ENCODE measurements around the gene TMEM132C.

DNA sequence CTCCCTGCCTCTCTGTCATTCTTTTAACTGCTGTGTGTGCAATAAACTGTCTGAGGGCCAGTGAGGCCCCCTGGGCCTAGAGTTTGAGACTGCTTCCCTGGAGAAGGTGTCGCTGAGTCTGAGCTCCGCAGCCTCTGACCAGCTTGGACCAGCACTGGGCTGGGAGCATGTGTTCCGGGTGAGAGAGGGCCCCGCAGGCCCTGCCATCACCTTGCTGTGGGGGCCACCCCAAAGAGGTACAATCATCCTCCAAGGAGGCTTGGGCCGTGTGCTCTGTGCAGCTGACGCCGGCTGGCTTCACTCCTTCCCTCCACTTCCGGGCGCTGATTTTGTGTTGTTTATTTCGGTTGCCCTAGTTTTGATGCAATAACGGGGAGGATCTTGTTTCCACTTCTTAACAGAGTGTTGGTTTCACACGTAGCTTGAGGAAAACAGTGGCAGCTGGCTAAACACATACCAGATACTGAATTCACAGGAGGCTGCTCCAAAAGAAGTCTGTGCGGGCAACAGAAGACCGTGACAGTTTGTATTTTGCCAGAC, 121.6 kb downstream of the TMEM132C start:
- TF ChIP-seq POLR2AphosphoS5 (IDR thresholded peaks at IDR 0.05; ENCODE audit: low read depth, low read length) (no peak), CTCF (IDR thresholded peaks at IDR 0.05) (no peak), NFIC (IDR thresholded peaks at IDR 0.05; ENCODE audit: borderline replicate concordance) (no peak), MXI1 (IDR thresholded peaks at IDR 0.05; ENCODE audit: low read depth, low read length) (no peak), RCOR1 (IDR thresholded peaks at IDR 0.05; ENCODE audit: low read length) (no peak), EP300 (IDR thresholded peaks at IDR 0.05; ENCODE audit: borderline replicate concordance in 1 of 2, low read depth in 1 of 2, low read length in 1 of 2) (no peak), MEF2A (IDR thresholded peaks at IDR 0.05; ENCODE audit: borderline replicate concordance, low read depth) (no peak), TAF1 (IDR thresholded peaks at IDR 0.05; ENCODE audit: borderline replicate concordance, low read depth, low read length) (no peak), CHD2 (IDR thresholded peaks at IDR 0.05; ENCODE audit: low read length, partially characterized antibody) (no peak), IRF3 (IDR thresholded peaks at IDR 0.05; ENCODE audit: low read depth, low read length) (no peak), USF2 (IDR thresholded peaks at IDR 0.05; ENCODE audit: borderline replicate concordance, low read depth, low read length) (no peak), EZH2phosphoT487 (IDR thresholded peaks at IDR 0.05; ENCODE audit: borderline replicate concordance, low read depth) (no peak)
- TF ChIP-seq, protein P1, sequence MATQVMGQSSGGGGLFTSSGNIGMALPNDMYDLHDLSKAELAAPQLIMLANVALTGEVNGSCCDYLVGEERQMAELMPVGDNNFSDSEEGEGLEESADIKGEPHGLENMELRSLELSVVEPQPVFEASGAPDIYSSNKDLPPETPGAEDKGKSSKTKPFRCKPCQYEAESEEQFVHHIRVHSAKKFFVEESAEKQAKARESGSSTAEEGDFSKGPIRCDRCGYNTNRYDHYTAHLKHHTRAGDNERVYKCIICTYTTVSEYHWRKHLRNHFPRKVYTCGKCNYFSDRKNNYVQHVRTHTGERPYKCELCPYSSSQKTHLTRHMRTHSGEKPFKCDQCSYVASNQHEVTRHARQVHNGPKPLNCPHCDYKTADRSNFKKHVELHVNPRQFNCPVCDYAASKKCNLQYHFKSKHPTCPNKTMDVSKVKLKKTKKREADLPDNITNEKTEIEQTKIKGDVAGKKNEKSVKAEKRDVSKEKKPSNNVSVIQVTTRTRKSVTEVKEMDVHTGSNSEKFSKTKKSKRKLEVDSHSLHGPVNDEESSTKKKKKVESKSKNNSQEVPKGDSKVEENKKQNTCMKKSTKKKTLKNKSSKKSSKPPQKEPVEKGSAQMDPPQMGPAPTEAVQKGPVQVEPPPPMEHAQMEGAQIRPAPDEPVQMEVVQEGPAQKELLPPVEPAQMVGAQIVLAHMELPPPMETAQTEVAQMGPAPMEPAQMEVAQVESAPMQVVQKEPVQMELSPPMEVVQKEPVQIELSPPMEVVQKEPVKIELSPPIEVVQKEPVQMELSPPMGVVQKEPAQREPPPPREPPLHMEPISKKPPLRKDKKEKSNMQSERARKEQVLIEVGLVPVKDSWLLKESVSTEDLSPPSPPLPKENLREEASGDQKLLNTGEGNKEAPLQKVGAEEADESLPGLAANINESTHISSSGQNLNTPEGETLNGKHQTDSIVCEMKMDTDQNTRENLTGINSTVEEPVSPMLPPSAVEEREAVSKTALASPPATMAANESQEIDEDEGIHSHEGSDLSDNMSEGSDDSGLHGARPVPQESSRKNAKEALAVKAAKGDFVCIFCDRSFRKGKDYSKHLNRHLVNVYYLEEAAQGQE (IDR thresholded peaks at IDR 0.05; ENCODE audit: low read depth, low read length) = no peak
- TF ChIP-seq, protein P2, sequence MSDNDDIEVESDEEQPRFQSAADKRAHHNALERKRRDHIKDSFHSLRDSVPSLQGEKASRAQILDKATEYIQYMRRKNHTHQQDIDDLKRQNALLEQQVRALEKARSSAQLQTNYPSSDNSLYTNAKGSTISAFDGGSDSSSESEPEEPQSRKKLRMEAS (IDR thresholded peaks at IDR 0.05; ENCODE audit: low read depth) = no peak

Data from SK-N-SH (cell line).